Type B pancreatic cell (in vitro differentiated cells): ENCODE data around the gene LTBP1. TPM values are rescaled to one million over a fixed set of nuclear protein-coding genes. Genes with fewer than 3 reads are reported as not detected.

Experiments used
- DNase-seq: peaks from one replicate; pipeline ENCODE4 v3.0.0; 2021; ENCODE audit warnings: mixed read lengths; ENCODE audit not compliant: unreplicated experiment; ENCODE audit errors: extremely low spot score
- H3K27ac Mint-ChIP-seq: 2 replicates; pipeline ENCODE4 v1.8.0; 2021; ENCODE audit warnings: mild to moderate bottlenecking, mixed read lengths
- H3K27me3 Mint-ChIP-seq: 2 replicates; pipeline ENCODE4 v1.8.0; 2021; ENCODE audit warnings: mixed read lengths
- H3K36me3 Mint-ChIP-seq: 2 replicates; pipeline ENCODE4 v1.8.0; 2021; ENCODE audit warnings: mixed read lengths
- H3K4me1 Mint-ChIP-seq: one replicate; pipeline ENCODE4 v1.8.0; 2021; ENCODE audit warnings: mixed read lengths; ENCODE audit not compliant: unreplicated experiment
- H3K4me3 Mint-ChIP-seq: 2 replicates; pipeline ENCODE4 v1.8.0; 2021; ENCODE audit warnings: mild to moderate bottlenecking, mixed read lengths
- H3K9me3 Mint-ChIP-seq: 2 replicates; pipeline ENCODE4 v1.8.0; 2021; ENCODE audit warnings: mixed read lengths
- CTCF ChIP-seq: fragments of 200-600 bp; sonication (generic); conservative IDR thresholded peaks from 2 replicates; pipeline ENCODE4 v1.5.0; 2021; ENCODE audit warnings: antibody characterized with exemption, mild to moderate bottlenecking
- total RNA-seq: library from RNA; stranded (reverse); gene quantifications from 2 replicates; pipeline ENCODE4 v1.2.1, GENCODE V29; 2021; ENCODE audit warnings: low replicate concordance

The LTBP1 gene
- total RNA-seq, 1 donor from 2014 or later, result 53.3 TPM

DNA sequence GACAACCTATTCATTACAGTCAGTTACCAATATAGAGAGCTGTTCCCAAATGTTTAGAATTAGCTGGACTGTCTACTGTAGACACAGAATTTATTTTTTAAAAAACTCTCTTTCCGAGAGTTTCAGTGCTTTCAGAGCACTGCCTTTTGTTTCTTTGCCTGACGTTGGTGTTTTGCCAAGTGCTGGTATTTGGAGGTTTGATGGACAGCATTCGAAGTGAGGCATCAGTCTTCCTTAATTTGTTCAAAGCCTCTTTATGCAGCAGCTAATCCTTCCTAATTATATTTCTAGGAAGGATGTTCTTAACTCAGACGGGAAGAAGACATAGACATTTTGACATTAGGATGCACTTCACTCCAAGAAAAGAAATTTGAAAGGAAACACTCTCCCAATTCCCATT is 83.2 kb downstream of the LTBP1 start:
- H3K4me1 Mint-ChIP-seq, result peaks cover 32% of the 10 kb centered on the region
- H3K4me3 Mint-ChIP-seq, result no peak overlapping the region
- H3K27me3 Mint-ChIP-seq, result no peaks in the 10 kb centered on the region
- peaks cover 13% of the 10 kb centered on the region for H3K36me3 Mint-ChIP-seq
- no peak for DNase-seq
- no peak for TF ChIP-seq CTCF
- no peak overlapping the region for H3K27ac Mint-ChIP-seq
- H3K9me3 Mint-ChIP-seq, result no peaks in the 10 kb centered on the region

DNA sequence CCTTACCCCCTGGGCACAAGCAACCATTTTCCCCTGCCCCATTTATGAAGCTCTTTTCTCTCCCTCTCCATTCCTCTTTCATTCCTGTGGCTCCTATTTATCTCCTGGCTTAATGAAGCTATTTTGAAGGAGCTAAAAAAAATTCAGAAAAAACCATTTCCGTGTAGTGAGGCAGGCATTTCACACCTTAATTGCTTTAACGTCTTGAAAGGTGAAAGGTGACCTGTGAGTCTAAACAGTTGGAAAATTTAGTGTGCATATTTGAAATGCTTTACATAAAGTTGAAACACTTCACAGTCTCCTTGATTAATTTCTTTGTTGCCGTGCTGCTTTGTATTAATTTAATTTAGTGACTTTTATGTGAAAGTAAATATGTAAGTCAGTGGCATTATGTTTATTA is 83.6 kb downstream of the LTBP1 start:
- no peak for TF ChIP-seq CTCF
- H3K27ac Mint-ChIP-seq, result no peak overlapping the region
- no peak overlapping the region for H3K4me3 Mint-ChIP-seq

DNA sequence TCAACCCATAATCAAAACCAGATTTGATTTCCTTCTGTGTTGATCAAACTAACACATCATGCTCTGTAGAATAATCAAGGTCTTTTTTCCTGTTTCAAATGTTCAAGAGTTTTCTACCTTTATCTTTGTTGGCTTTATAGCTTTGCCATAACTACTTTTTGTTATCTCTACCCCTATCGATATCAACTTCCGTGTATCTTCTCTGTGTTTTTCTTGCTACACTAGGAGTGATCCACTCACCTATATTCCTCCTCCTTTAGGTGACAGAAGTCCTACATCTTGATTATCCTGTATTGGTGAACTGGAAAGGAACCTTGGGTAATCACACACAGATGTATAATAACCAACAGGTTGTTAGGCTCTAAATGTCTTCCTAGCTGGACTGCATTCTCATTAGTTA is 85.5 kb downstream of the LTBP1 start:
- H3K36me3 Mint-ChIP-seq, result peaks cover 2% of the 10 kb centered on the region
- no peaks in the 10 kb centered on the region for H3K9me3 Mint-ChIP-seq
- H3K27me3 Mint-ChIP-seq, result no peaks in the 10 kb centered on the region
- TF ChIP-seq CTCF, result no peak
- peaks cover 32% of the 10 kb centered on the region for H3K4me1 Mint-ChIP-seq
- H3K4me3 Mint-ChIP-seq, result no peak overlapping the region
- DNase-seq, result no peak
- H3K27ac Mint-ChIP-seq, result no peak overlapping the region

More for the DNA sequence above, 83.6 kb downstream of the LTBP1 start:
- no peaks in the 10 kb centered on the region for H3K9me3 Mint-ChIP-seq
- no peaks in the 10 kb centered on the region for H3K27me3 Mint-ChIP-seq
- H3K4me1 Mint-ChIP-seq, result peaks cover 32% of the 10 kb centered on the region
- DNase-seq, result no peak
- H3K36me3 Mint-ChIP-seq, result peaks cover 12% of the 10 kb centered on the region

DNA sequence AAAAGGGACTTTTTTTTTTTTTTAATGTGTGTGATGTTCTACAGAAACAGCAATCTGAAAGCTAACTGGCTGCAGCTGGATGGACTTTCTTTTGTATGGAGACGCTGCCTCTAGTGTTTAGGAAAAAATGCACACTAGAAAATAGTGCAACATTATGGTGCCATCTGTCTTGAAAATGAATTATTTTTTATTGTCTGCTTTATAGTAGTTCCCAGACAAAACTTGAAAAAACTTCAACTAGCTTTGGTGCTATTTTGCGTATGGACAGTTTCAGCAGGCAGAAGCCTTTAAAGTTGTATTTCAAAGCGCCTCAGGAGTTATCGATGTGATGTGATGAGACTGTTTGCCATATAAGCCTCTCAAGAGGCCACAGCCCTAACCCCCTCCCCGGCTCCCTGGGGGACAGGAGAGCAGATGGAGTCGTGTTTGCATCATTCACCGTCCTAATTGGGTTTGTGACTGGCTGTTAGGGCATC is 86.9 kb downstream of the LTBP1 start:
- H3K27ac Mint-ChIP-seq, result no peak overlapping the region
- H3K36me3 Mint-ChIP-seq, result no peaks in the 10 kb centered on the region
- peak overlapping the region; percentile 21 for H3K4me3 Mint-ChIP-seq
- H3K27me3 Mint-ChIP-seq, result no peaks in the 10 kb centered on the region
- TF ChIP-seq CTCF, result peak; percentile 63
- H3K4me1 Mint-ChIP-seq, result peaks cover 32% of the 10 kb centered on the region
- DNase-seq, result no peak
- no peaks in the 10 kb centered on the region for H3K9me3 Mint-ChIP-seq

GRCh38 chr2:33034784-33035183 is 88.0 kb downstream of the LTBP1 start:
- Mint-ChIP-seq H3K27ac (no peak overlapping the region), H3K4me1 (peaks cover 29% of the 10 kb centered on the region), H3K9me3 (no peaks in the 10 kb centered on the region), H3K27me3 (no peaks in the 10 kb centered on the region), H3K36me3 (peaks cover 2% of the 10 kb centered on the region), H3K4me3 (no peak overlapping the region)
- DNase-seq, result no peak
- no peak for TF ChIP-seq CTCF

DNA sequence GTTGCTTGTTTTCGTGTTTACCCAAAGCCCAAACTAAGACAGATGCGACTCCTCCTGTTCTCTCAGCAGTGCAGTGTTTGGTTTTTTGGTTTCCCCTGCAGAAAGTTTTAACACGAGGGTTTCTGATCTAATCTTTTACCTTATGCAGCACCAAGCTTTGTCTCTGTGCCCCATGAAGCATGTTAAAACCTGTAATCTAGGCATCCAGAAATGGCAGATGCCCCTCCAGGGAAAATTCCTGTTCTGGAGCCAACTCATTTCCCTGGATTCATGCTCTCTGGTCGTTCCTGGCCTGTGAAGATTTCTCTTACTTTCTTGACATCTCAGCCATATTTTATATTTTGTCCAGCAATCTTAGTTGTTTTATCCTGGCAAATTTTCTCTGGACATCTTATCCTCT is 91.5 kb downstream of the LTBP1 start:
- Mint-ChIP-seq H3K9me3 (no peaks in the 10 kb centered on the region), H3K36me3 (peaks cover 4% of the 10 kb centered on the region), H3K27ac (no peak overlapping the region), H3K4me1 (peaks cover 12% of the 10 kb centered on the region), H3K27me3 (no peaks in the 10 kb centered on the region), H3K4me3 (no peak overlapping the region)
- no peak for DNase-seq
- no peak for TF ChIP-seq CTCF
